GM12878 (cell line): Measurements from ENCODE around the gene LGALS3BP. TPM values are rescaled to one million over a fixed set of nuclear protein-coding genes. Genes with fewer than 3 reads are reported as not detected.

Experiments
- ATAC-seq: fragments of 200-7000 bp; cut with Tn5 transposase; 3 replicates; pipeline ENCODE4 v1.9.1; 2020; ENCODE audit warnings: mild to moderate bottlenecking, moderate library complexity
- BruUV-seq: library from RNA; stranded (reverse); fragments of 400-500 nt; replicated peaks from 2 replicates; lab custom pipeline; 2021; lab: Mats Ljungman, UMichigan
- CTCF ChIA-PET: fragments of 300-600 bp; sonication (Branson Sonifier 250); formaldehyde crosslinking; extraction: SDS; loops from one replicate; lab custom pipeline; 2021; ENCODE audit warnings: inconsistent platforms; lab: Yijun Ruan, JAX
- POLR2A ChIA-PET: fragments of 350-600 bp; formaldehyde crosslinking; extraction: SDS; loops from one replicate; lab custom pipeline; 2021; ENCODE audit warnings: inconsistent platforms; lab: Charles Lee
- RAD21 ChIA-PET: fragments of 300-600 bp; sonication (Branson Sonifier 250); formaldehyde crosslinking; loops from one replicate; lab custom pipeline; 2023; ENCODE audit warnings: antibody characterized with exemption; ENCODE audit not compliant: unreplicated experiment; lab: Charles Lee
- SMC1A ChIA-PET: fragments of 300-600 bp; sonication (Branson Sonifier 250); formaldehyde crosslinking; loops from one replicate; lab custom pipeline; 2023; ENCODE audit not compliant: unreplicated experiment, uncharacterized antibody; lab: Charles Lee
- DNase-seq: peaks from one replicate; pipeline ENCODE4 v3.0.0-alpha.2; 2011; ENCODE audit warnings: low read depth, low spot score
- FAIRE-seq: peaks from 3 replicates; lab custom pipeline; 2011; peaks lifted over from hg19 to GRCh38; lab: Jason Lieb, UNC
- H2AFZ ChIP-seq: 2 replicates; pipeline ENCODE4 v1.6.0; 2011; ENCODE audit warnings: low read depth, low read length, control low read depth; ENCODE audit not compliant: control insufficient read depth
- H3K27ac ChIP-seq: 2 replicates; pipeline ENCODE4 v1.5.1; 2011; ENCODE audit warnings: control low read depth; ENCODE audit not compliant: control insufficient read depth, insufficient read depth
- H3K27me3 ChIP-seq, 2 experiments: replicated peaks in 1 of 2; 2 replicates each; pipeline versions ENCODE4 v1.6.0 to v1.6.1; 2011; ENCODE audit warnings: low read length in 1 of 2; ENCODE audit not compliant: control insufficient read depth in 2 of 2, insufficient read depth in 2 of 2
- H3K36me3 ChIP-seq, 2 experiments: 2 replicates each; pipeline ENCODE4 v1.5.1; 2011; ENCODE audit warnings: low read length in 1 of 2; ENCODE audit not compliant: control insufficient read depth in 2 of 2, insufficient read depth in 2 of 2
- H3K4me1 ChIP-seq: 2 replicates; pipeline ENCODE4 v1.6.1; 2011; ENCODE audit warnings: mild to moderate bottlenecking, low read length, moderate library complexity, mixed read lengths; ENCODE audit not compliant: control insufficient read depth, insufficient read depth
- H3K4me2 ChIP-seq: 2 replicates; pipeline ENCODE4 v1.6.0; 2011; ENCODE audit warnings: control low read depth; ENCODE audit not compliant: control insufficient read depth, insufficient read depth
- H3K4me3 ChIP-seq: fragments of 200-600 bp; sonication (generic); 2 replicates; pipeline ENCODE4 v1.5.1; 2016
- H3K79me2 ChIP-seq: 2 replicates; pipeline ENCODE4 v1.6.0; 2011; ENCODE audit warnings: low read length; ENCODE audit not compliant: control insufficient read depth, insufficient read depth
- H3K9ac ChIP-seq: 2 replicates; pipeline ENCODE4 v1.8.0; 2011; ENCODE audit warnings: low read length, control low read depth, mixed read lengths; ENCODE audit not compliant: control insufficient read depth, insufficient read depth
- H3K9me3 ChIP-seq: replicated peaks from 3 replicates; pipeline ENCODE4 v1.5.1; 2011; ENCODE audit warnings: mild to moderate bottlenecking, low read length; ENCODE audit not compliant: control insufficient read depth, insufficient read depth
- H4K20me1 ChIP-seq: 2 replicates; pipeline ENCODE4 v1.6.0; 2011; ENCODE audit not compliant: control insufficient read depth, insufficient read depth
- CREM ChIP-seq: IDR thresholded peaks from 2 replicates; pipeline ENCODE4 v1.6.1; 2014; ENCODE audit warnings: antibody characterized with exemption, low read depth
- E2F4 ChIP-seq: IDR thresholded peaks from 2 replicates; pipeline ENCODE4 v1.6.1; 2012; ENCODE audit warnings: low read depth, low read length, improper control_type of control experiment
- EP300 ChIP-seq, 2 experiments: fragments of 150-350 bp in 1 of 2; IDR thresholded peaks; 2 replicates each; pipeline ENCODE4 v1.6.1; 2011 to 2012; ENCODE audit warnings: low read depth in 2 of 2, low read length in 2 of 2, borderline replicate concordance in 1 of 2, improper control_type of control experiment in 1 of 2, inconsistent platforms in 1 of 2; ENCODE audit not compliant: control insufficient read depth in 1 of 2
- HDAC2 ChIP-seq: fragments of 200-600 bp; sonication (generic); IDR thresholded peaks from 2 replicates; pipeline ENCODE4 v1.6.1; 2017
- JUNB ChIP-seq: IDR thresholded peaks from 2 replicates; pipeline ENCODE4 v1.6.1; 2016; ENCODE audit warnings: antibody characterized with exemption, mild to moderate bottlenecking
- SPI1 ChIP-seq: IDR thresholded peaks from 2 replicates; pipeline ENCODE4 v1.6.1; 2011; ENCODE audit warnings: low read depth, mild to moderate bottlenecking, low read length, moderate library complexity, borderline replicate concordance; ENCODE audit not compliant: insufficient read depth
- SUPT20H ChIP-seq: IDR thresholded peaks from 2 replicates; pipeline ENCODE4 v1.6.1; 2011; ENCODE audit warnings: low read depth, mild to moderate bottlenecking, low read length, moderate library complexity, borderline replicate concordance; ENCODE audit not compliant: control insufficient read depth
- WRNIP1 ChIP-seq: IDR thresholded peaks from 2 replicates; pipeline ENCODE4 v1.6.1; 2011; ENCODE audit warnings: low read depth, low read length, improper control_type of control experiment, borderline replicate concordance
- YY1 ChIP-seq: IDR thresholded peaks from 2 replicates; pipeline ENCODE4 v1.6.1; 2011; ENCODE audit warnings: low read depth, mild to moderate bottlenecking, low read length
- ZNF384 ChIP-seq: IDR thresholded peaks from 2 replicates; pipeline ENCODE4 v1.6.1; 2012; ENCODE audit warnings: low read depth, mild to moderate bottlenecking, low read length, improper control_type of control experiment, borderline replicate concordance
- WGBS: methylation state at CpG from one replicate; pipeline ENCODE4 v1.1.6; 2016; ENCODE audit warnings: low lambda C conversion rate; ENCODE audit not compliant: insufficient replicate concordance, insufficient coverage; ENCODE audit errors: missing lambda C conversion rate; 5-methylcytosine and 5-hydroxymethylcytosine counted together
- in situ Hi-C: fragments of 300-500 bp; cut with MboI; formaldehyde crosslinking; loops from 9 replicates; pipeline ENCODE4 v1.14.3; 2018; ENCODE audit warnings: mixed read lengths
- intact Hi-C: fragments of 100-400 bp; cut with micrococcal nuclease; formaldehyde crosslinking; loops from one replicate; pipeline ENCODE4 v1.14.2; 2022; ENCODE audit not compliant: unreplicated experiment
- polyA plus RNA-seq, 11 experiments: library from polyadenylated mRNA; depleted of rRNA in 4 of 11; unstranded in 6 of 11; stranded (reverse) in 5 of 11; fragments of >200 nt; fragmentation: Nextera tagmentation in 4 of 11; fragmentation: Illumina TruSeq in 1 of 11; extraction: Ambion mirVana in 4 of 11; extraction: Trizol in 1 of 11; gene quantifications; 1 replicate in 1 of 11; 2 replicates in 10 of 11; pipeline versions ENCODE4 v1.2.1 to v1.2.3, GENCODE V29; 2011 to 2016; ENCODE audit warnings: inconsistent platforms in 2 of 11, missing spikeins in 2 of 11, low read depth in 1 of 11
- total RNA-seq, 4 experiments: library from RNA; depleted of rRNA in 3 of 4; stranded (reverse); fragments of >200 nt in 3 of 4; fragmentation: Illumina TruSeq in 1 of 4; extraction: Trizol in 1 of 4; gene quantifications; 2 replicates each; pipeline versions ENCODE4 v1.2.1 to v1.2.3, GENCODE V29; 2013 to 2021

LGALS3BP gene
- total and polyA plus RNA-seq, 10 of the 15 experiments (the other 5 are each of a cell fraction or from before 2014, with no cell fraction given): 0.52 to 5.2 (median 1.9) TPM

DNA sequence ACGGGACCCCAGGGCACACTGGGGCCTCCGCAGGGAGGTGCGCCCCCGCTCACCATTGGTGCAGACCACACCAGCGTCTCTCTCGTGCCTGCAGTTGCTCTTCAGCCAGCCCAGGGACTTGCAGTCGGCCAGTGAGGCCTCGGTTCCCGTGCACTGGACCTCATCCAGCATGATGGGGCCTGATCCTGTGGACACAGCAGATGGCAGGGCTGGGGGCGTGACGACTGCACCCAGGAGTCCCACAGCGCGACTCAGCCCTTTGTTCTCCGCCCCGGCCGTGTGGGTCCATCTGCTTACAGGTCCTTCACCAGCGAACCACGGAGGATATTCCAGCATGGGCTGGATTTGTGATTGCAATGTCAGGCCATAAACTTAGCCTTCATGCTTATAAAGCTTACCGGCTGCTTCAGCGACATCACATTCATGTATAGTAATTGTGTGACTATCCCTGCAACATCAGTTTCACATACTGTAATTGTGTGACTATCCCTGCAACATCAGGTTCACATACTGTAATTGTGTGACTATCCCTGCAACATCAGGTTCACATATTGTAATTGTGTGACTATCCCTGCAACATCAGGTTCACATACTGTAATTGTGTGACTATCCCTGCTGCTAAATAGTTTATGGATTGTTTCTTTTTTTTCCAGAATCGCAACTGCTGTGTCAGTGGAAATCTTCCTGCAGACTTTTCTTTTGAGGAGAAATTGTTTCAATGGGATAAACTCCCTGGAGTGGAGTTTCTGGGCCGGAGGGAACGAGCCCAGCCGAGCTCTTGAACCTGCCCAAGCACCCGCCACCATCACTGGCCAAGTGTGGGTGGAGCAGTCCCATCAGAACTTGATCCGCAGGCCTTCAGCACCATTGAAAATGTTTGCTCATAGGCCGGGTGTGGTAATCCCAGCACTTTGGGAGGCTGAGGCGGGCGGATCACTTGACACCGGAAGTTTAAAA lies 4.8 kb downstream of the LGALS3BP start:
- in situ Hi-C loops (no loop called here), intact Hi-C loops (no loop called here)
- FAIRE-seq: peak; percentile 94
- DNase-seq: no peak
- no peaks in the 10 kb centered on the region for H3K36me3 ChIP-seq
- no peak overlapping the region for H3K9ac ChIP-seq
- SMC1A ChIA-PET: interaction anchor here (0.6 kb wide), 1 partner anchor 65 kb away, joined by 3 read pairs; no protein-coding TSS in a partner anchor
- no TSS peak for BruUV-seq
- ATAC-seq: no peak
- no peak for TF ChIP-seq HDAC2
- peak; percentile 100 for TF ChIP-seq JUNB
- peak; percentile 51; the same call in 1 of the 2 replicates for TF ChIP-seq SUPT20H
- H3K79me2 ChIP-seq: no peaks in the 10 kb centered on the region
- no peak overlapping the region for H3K4me2 ChIP-seq
- CTCF ChIA-PET: interaction anchor here (0.6 kb wide), 1 partner anchor 109 kb away, joined by 3 read pairs; no protein-coding TSS in a partner anchor
- no peaks in the 10 kb centered on the region for H3K27me3 ChIP-seq
- RAD21 ChIA-PET: no interaction called here
- no peak overlapping the region for H2AFZ ChIP-seq
- POLR2A ChIA-PET: no interaction called here
- 57% methylated on average over 29 of the region's 30 CpGs for WGBS
- H3K4me1 ChIP-seq: no peaks in the 10 kb centered on the region
- no peaks in the 10 kb centered on the region for H4K20me1 ChIP-seq
- H3K27ac ChIP-seq: no peak overlapping the region
- H3K4me3 ChIP-seq: no peak overlapping the region
- H3K9me3 ChIP-seq: no peaks in the 10 kb centered on the region

DNA sequence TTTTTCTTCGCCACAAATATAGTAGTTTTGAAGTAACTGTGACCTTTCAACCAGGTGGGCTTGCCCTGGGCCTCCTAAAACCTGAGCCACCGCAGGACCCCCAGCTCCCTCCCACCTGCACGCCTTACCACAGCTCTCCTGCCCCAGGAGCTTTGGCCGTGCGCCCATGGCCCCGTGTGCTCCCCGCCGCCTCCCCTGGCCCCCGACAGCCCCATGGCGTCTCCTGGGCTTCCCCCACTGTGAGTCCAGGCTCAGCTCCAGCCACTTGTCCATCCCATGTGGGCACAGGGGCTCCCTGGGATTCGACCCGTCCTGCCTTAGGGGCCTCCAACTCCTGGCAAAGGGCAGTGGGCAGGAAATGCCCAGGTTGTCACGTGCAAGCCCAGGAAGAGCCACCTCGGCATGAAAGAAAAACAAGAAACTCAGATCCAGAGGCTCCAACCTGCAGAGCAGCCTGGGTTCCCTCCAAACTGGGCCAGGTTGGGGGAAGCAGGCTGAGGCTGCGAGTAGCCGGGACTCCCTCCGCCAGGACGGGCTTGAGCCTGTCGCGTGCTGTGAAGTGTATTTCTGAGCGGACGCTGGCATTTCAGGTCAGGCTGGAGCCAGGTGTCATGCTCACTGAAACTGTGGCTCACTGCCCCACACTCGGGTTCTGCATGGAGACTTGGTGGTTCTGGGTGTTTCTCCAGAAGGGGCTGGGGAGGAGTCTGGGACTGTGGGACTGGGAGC lies 5.8 kb downstream of the LGALS3BP start:
- Histone ChIP-seq H3K9me3 (no peaks in the 10 kb centered on the region), H3K9ac (no peak overlapping the region), H3K79me2 (no peaks in the 10 kb centered on the region), H3K4me3 (no peak overlapping the region), H3K27ac (no peak overlapping the region), H3K36me3 (no peaks in the 10 kb centered on the region), H3K4me1 (no peaks in the 10 kb centered on the region), H4K20me1 (no peaks in the 10 kb centered on the region), H3K4me2 (no peak overlapping the region), H3K27me3 (no peaks in the 10 kb centered on the region), H2AFZ (no peak overlapping the region)
- intact Hi-C loops: no loop called here
- DNase-seq: no peak
- FAIRE-seq: no peak
- in situ Hi-C loops: no loop called here
- no TSS peak for BruUV-seq
- RAD21 ChIA-PET: no interaction called here
- CTCF ChIA-PET: interaction anchor here (0.6 to 3.7 kb wide), 2 partner anchors 8 to 108 kb away, joined by 3 to 59 read pairs; no protein-coding TSS in a partner anchor
- 52% methylated on average over 22 of the region's 23 CpGs for WGBS
- POLR2A ChIA-PET: no interaction called here
- SMC1A ChIA-PET: interaction anchor here (0.7 kb wide), 1 partner anchor 108 kb away, joined by 3 read pairs; no protein-coding TSS in a partner anchor
- no peak for ATAC-seq
- TF ChIP-seq E2F4 (no peak), CREM (no peak), SPI1 (no peak), ZNF384 (no peak), WRNIP1 (no peak), YY1 (no peak), EP300 (IDR thresholded peaks at IDR 0.05; ENCODE audit: borderline replicate concordance in 1 of 2, control insufficient read depth in 1 of 2, low read depth in 2 of 2, low read length in 2 of 2) (no peak)
